Keratinocyte (primary cell): Measurements from ENCODE around the gene MFN1. TPM values are rescaled to one million over a fixed set of nuclear protein-coding genes. Genes with fewer than 3 reads are reported as not detected.

Experiments used
- DNase-seq: peaks from one replicate; pipeline ENCODE4 v3.0.0-alpha.2; 2011; ENCODE audit warnings: low read depth, missing footprints, low spot score
- FAIRE-seq: peaks from 2 replicates; lab custom pipeline; 2011; peaks lifted over from hg19 to GRCh38; lab: Jason Lieb, UNC
- H2AFZ ChIP-seq: 2 replicates; pipeline ENCODE4 v1.6.0; 2012; ENCODE audit warnings: low read length, control low read depth, inconsistent platforms; ENCODE audit not compliant: control insufficient read depth
- H3K27ac ChIP-seq: 2 replicates; pipeline ENCODE4 v1.5.1; 2011; ENCODE audit warnings: low read length; ENCODE audit not compliant: control insufficient read depth, insufficient read depth
- H3K27me3 ChIP-seq: 3 replicates; pipeline ENCODE4 v1.6.0; 2011; ENCODE audit warnings: low read length; ENCODE audit not compliant: control insufficient read depth, insufficient read depth; ENCODE audit errors: extremely low read depth
- H3K36me3 ChIP-seq, 2 experiments: 2 replicates in 1 of 2; 3 replicates in 1 of 2; pipeline ENCODE4 v1.5.1; 2011; ENCODE audit warnings: low read length in 2 of 2, mild to moderate bottlenecking in 1 of 2; ENCODE audit not compliant: control insufficient read depth in 2 of 2, insufficient read depth in 2 of 2; ENCODE audit errors: extremely low read depth in 1 of 2
- H3K4me1 ChIP-seq: 3 replicates; pipeline ENCODE4 v1.5.1; 2011; ENCODE audit warnings: low read length; ENCODE audit not compliant: control insufficient read depth, insufficient read depth; ENCODE audit errors: extremely low read depth
- H3K4me2 ChIP-seq: 3 replicates; pipeline ENCODE4 v1.6.0; 2011; ENCODE audit warnings: low read depth, low read length; ENCODE audit not compliant: control insufficient read depth, insufficient read depth; ENCODE audit errors: extremely low read depth
- H3K4me3 ChIP-seq, 3 experiments: fragments of 200-600 bp in 1 of 3; sonication (generic) in 1 of 3; 2 replicates in 2 of 3; 3 replicates in 1 of 3; pipeline ENCODE4 v1.5.1; 2011 to 2016; ENCODE audit warnings: low read length in 3 of 3, mild to moderate bottlenecking in 3 of 3, control low read depth in 2 of 3, inconsistent platforms in 1 of 3, low read depth in 1 of 3, mixed read lengths in 1 of 3, mixed run types in 1 of 3, moderate library complexity in 1 of 3; ENCODE audit not compliant: control insufficient read depth in 2 of 3, insufficient read depth in 2 of 3; ENCODE audit errors: extremely low read depth in 1 of 3
- H3K79me2 ChIP-seq: 2 replicates; pipeline ENCODE4 v1.6.0; 2012; ENCODE audit warnings: low read length; ENCODE audit not compliant: control insufficient read depth, insufficient read depth
- H3K9ac ChIP-seq: 3 replicates; pipeline ENCODE4 v1.6.0; 2011; ENCODE audit warnings: low read length; ENCODE audit not compliant: control insufficient read depth, insufficient read depth; ENCODE audit errors: extremely low read depth
- H3K9me1 ChIP-seq: 3 replicates; pipeline ENCODE4 v1.6.0; 2011; ENCODE audit warnings: low read length; ENCODE audit not compliant: control insufficient read depth, insufficient read depth; ENCODE audit errors: extremely low read depth
- H3K9me3 ChIP-seq: 2 replicates; pipeline ENCODE4 v1.5.1; 2012; ENCODE audit warnings: low read depth, low read length; ENCODE audit not compliant: control insufficient read depth
- H4K20me1 ChIP-seq: 3 replicates; pipeline ENCODE4 v1.6.0; 2011; ENCODE audit warnings: low read length; ENCODE audit not compliant: control insufficient read depth, insufficient read depth; ENCODE audit errors: extremely low read depth
- CTCF ChIP-seq, 3 experiments: IDR thresholded peaks in 1 of 3; conservative IDR thresholded peaks in 1 of 3; optimal IDR thresholded peaks in 1 of 3; 2 replicates in 2 of 3; 3 replicates in 1 of 3; pipeline versions ENCODE3 to v1.5.1; 2011; ENCODE audit warnings: low read length in 3 of 3, mild to moderate bottlenecking in 3 of 3, moderate library complexity in 2 of 3, control low read depth in 1 of 3, inconsistent platforms in 1 of 3; ENCODE audit not compliant: insufficient read depth in 2 of 3; ENCODE audit errors: extremely low read depth in 1 of 3
- EZH2 ChIP-seq: IDR thresholded peaks from one replicate; pipeline ENCODE4 v1.6.1; 2012; ENCODE audit warnings: inconsistent platforms, mild to moderate bottlenecking, low read length, moderate library complexity
- dilution Hi-C: fragments of 300-500 bp; cut with MboI; formaldehyde crosslinking; loops from one replicate; pipeline ENCODE4 v1.7.0; 2020; ENCODE audit warnings: low sequenced_read_pairs; ENCODE audit not compliant: extremely low pct_ligation_motif_present
- polyA plus RNA-seq, 5 experiments: library from polyadenylated mRNA; depleted of rRNA in 3 of 5; stranded (reverse) in 3 of 5; stranded (forward) in 1 of 5; unstranded in 1 of 5; fragments of >200 nt; gene quantifications; 1 replicate in 1 of 5; 2 replicates in 3 of 5; 3 replicates in 1 of 5; pipeline versions ENCODE4 v1.2.1 to v1.2.3, GENCODE V29; 2011 to 2012; ENCODE audit warnings: missing spikeins in 2 of 5, low read depth in 1 of 5, low replicate concordance in 1 of 5

Gene MFN1
- polyA plus RNA-seq, 1 donor (not counting 4 experiments of a cell fraction or from before 2014, with no cell fraction given) = 50.2 TPM

- DNase-seq = no peak
- Histone ChIP-seq H3K79me2 (no peaks in the 10 kb centered on the region), H3K4me3 (no peak overlapping the region), H4K20me1 (no peaks in the 10 kb centered on the region), H3K9me3 (no peaks in the 10 kb centered on the region), H2AFZ (no peak overlapping the region), H3K9me1 (no peaks in the 10 kb centered on the region), H3K4me2 (no peak overlapping the region), H3K4me1 (no peaks in the 10 kb centered on the region), H3K36me3 (peaks cover 4 to 14% of the 10 kb centered on the region in 2 experiments), H3K27ac (no peak overlapping the region), H3K9ac (no peak overlapping the region), H3K27me3 (no peaks in the 10 kb centered on the region)
- dilution Hi-C loops = no loop called here
- TF ChIP-seq CTCF (optimal IDR thresholded peaks at IDR 0.05 in 1 of 3, IDR thresholded peaks at IDR 0.05 in 1 of 3, conservative IDR thresholded peaks at IDR 0.05 in 1 of 3; ENCODE audit: extremely low read depth in 1 of 3, insufficient read depth in 2 of 3, low read length in 3 of 3) (no peak), EZH2 (no peak)
- no peak for FAIRE-seq
These were observed 22.1 kb downstream of the MFN1 start for GRCh38 chr3:179369621-179370020.

GRCh38 chr3:179373938-179374337 lies 26.4 kb downstream of the MFN1 start:
- no peak for FAIRE-seq
- H3K36me3 ChIP-seq = peaks cover 4 to 6% of the 10 kb centered on the region in 2 experiments

More at GRCh38 chr3:179373938-179374337, 26.4 kb downstream of the MFN1 start:
- H3K79me2 ChIP-seq = no peaks in the 10 kb centered on the region
- H3K4me3 ChIP-seq = no peak overlapping the region
- no peak overlapping the region for H3K9ac ChIP-seq
- no peak for DNase-seq
- no peaks in the 10 kb centered on the region for H3K27me3 ChIP-seq
- H3K27ac ChIP-seq = no peak overlapping the region
- no peak overlapping the region for H3K4me2 ChIP-seq
- TF ChIP-seq EZH2 (no peak), CTCF (optimal IDR thresholded peaks at IDR 0.05 in 1 of 3, IDR thresholded peaks at IDR 0.05 in 1 of 3, conservative IDR thresholded peaks at IDR 0.05 in 1 of 3; ENCODE audit: extremely low read depth in 1 of 3, insufficient read depth in 2 of 3, low read length in 3 of 3) (no peak)
- H3K9me3 ChIP-seq = no peaks in the 10 kb centered on the region
- no peaks in the 10 kb centered on the region for H3K4me1 ChIP-seq
- dilution Hi-C loops = no loop called here
- H3K9me1 ChIP-seq = no peaks in the 10 kb centered on the region
- H4K20me1 ChIP-seq = no peaks in the 10 kb centered on the region
- H2AFZ ChIP-seq = no peak overlapping the region
